ENCODE measurements around the gene ATP2C2.
"Not testable (repeated sequence)": the region's sequence is repeated elsewhere in the genome, so short reads cannot be mapped to it uniquely, and the experiment has no call there.

The ATP2C2 gene, protein sequence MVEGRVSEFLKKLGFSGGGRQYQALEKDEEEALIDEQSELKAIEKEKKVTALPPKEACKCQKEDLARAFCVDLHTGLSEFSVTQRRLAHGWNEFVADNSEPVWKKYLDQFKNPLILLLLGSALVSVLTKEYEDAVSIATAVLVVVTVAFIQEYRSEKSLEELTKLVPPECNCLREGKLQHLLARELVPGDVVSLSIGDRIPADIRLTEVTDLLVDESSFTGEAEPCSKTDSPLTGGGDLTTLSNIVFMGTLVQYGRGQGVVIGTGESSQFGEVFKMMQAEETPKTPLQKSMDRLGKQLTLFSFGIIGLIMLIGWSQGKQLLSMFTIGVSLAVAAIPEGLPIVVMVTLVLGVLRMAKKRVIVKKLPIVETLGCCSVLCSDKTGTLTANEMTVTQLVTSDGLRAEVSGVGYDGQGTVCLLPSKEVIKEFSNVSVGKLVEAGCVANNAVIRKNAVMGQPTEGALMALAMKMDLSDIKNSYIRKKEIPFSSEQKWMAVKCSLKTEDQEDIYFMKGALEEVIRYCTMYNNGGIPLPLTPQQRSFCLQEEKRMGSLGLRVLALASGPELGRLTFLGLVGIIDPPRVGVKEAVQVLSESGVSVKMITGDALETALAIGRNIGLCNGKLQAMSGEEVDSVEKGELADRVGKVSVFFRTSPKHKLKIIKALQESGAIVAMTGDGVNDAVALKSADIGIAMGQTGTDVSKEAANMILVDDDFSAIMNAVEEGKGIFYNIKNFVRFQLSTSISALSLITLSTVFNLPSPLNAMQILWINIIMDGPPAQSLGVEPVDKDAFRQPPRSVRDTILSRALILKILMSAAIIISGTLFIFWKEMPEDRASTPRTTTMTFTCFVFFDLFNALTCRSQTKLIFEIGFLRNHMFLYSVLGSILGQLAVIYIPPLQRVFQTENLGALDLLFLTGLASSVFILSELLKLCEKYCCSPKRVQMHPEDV

DNA sequence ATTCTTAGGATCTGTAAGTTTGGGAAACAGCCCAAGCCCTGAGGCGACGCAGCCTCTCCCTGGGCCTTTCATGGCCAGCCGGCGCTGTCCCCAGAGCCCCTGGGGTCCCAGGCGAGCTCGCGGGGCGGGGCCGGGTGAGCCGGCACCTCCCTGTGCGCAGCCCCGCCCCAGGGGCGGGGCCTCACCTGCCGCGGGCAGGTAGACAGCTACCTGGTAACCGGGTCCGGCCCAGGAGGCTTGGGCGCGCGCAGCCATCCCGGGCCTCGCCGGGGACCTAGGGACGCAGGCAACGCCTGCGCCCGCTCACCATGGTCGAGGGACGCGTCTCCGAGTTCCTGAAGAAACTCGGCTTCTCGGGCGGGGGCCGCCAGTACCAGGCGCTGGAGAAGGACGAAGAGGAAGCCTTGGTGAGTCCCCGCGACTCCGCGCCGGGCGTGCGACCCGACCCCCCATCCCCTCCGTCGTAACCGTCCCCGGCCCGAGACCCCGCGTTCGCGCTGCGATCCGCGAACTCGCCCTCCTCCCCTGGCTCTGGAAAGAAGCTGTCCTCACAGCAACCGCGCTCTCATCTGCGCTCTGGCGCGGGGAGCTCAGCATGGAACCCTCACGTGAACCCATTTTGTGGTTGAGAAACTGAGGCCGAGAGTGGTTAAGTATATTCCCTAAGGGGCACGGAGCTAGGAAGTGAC is at the start of gene ATP2C2:
ATP2C2 (plus strand) TSS at position 231 of the 689 bp plus-strand sequence; CDS start at position 309, 78 bp downstream.
- DNase-seq: no peak

DNA sequence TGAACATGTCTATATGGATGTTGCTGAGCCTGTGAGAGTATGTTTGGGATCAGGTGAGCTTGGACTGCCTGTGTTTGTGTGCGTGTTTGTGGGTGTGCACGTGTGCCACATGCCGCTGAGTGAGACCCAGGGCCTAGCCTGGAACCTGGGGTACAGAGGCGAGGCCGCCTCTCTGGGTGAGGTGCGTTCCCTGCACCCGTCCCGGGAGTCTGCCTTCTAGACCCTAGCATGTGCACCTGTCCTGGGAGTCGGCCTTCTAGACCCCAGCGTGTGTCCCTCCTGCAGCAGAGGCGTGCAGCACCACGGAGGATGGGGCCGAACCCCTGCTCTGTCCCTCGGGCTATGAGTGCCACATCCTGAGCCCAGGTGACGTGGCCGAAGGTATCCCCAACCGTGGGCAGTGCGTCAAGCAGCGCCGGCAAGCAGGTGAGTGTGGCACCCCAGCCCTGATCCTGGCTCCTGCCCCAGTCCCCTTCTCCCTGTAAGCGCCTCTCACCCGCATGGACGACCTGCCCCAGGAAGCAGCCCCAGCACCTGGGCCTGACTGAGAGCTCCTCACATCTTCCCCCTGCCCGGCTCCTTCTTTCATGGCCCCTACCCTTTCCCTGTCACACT is 49.1 kb upstream of the ATP2C2 start:
- no peak for DNase-seq

DNA sequence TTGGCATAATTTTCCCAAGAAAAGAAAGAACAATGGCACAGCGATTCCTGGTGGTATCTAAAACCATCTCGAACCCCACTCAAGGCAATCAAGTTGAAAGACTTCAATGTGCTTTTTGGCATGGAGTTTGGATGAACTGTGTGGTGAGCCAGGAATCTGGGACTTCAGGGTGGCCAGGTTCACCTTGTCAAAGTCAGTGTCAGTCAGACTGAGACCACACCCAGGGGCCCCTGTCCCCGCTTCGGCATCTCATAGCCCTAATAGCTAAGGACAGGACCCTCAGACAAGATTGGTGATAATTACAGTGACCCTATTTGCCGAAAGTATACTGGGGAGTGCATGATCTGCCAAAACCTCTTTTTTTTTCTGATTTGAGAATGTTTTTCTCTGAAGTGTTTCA is 47.8 kb upstream of the ATP2C2 start:
- no peak for DNase-seq

DNA sequence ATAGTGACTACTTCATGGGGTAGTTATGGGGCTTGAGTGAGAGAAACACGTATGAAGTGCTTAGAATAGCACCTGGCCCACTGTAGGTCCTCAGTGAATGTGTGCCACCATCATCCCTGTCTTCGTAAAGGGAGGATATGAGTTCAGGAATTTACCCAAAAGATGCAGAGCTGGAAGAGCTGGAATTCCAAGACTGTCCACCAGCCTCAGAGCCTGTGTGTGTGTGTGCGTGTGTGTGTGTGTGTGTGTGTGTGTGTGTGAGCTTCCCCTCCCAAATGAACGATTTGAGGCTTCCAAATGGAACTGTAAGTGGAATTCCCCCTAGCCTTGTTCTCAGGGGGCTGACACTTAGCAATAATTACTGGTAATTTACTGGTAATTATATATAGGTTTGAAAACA is 46.4 kb upstream of the ATP2C2 start:
- no peak for DNase-seq

DNA sequence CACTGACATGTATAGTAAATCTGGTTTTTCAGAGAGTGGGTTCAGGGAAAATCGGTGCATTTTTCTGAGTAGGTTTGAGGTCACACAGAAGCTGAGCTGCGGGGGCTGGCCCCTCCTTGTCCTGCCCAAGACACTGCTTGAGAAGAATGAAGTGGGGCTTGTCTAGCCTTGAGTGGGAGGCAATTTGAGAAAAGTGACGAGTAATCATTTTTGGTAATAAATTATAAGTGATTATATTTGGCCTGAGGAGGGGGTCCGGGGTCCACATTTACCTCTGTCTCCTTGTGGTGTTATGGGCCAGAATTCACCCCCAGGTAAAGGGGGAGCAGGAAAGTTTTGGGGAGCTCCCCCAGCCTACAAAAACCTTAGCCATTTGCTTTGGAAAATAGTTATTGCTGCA is 45.6 kb upstream of the ATP2C2 start:
- DNase-seq: no peak

DNA sequence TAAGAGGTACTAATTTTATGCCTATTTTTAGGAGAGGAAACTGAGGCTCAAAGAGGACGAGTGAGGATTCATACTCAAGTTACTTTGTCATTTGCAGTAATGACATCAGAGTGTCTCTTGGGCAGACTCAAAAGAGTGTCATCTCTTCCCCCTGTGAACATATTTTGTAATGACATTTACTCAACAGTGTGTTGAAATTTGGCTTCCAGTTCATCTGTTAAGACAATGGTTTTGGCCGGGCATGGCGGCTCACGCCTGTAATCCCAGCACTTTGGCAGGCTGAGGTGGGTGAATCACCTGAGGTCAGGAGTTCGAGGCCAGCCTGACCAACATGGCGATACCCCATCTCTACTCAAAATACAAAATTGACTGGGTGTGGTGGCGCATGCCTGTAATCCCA is 44.7 kb upstream of the ATP2C2 start:
- no peak for DNase-seq

DNA sequence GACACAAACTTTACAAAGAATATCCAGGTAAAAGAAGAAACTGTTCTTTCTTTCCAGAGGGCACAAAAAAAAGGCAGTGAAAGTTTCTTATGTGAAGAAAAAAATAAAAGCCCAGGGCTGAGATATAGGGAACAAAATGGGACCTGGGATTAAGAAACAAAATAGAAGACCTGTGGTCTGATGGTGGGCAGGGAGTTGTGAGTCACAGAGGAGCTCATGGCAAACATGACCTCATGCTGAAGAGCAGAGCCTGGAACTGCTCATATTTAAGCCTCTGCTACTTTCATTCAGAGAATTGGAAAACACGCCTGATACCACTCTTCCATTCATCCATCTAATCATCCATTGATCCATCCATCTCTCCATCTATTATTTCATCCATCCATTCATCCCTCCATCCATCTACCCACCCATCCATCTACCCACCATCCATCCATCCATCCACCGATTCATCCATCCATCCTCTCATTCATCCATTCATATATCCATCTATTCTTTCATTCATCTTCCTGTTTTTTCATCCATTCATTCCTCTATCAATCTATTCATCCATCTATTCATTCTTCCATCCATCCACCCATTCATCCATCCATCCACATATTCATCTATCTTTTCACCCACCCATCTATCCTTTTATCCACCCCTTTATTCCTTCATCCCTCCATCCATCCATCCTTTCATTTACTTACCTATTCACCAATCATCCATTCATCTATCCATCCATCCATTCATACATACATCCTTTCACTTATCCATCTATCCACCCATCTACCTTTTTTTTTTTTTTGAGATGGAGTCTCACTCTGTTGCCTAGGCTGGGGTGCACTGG is 43.7 kb upstream of the ATP2C2 start:
- no peak for DNase-seq

DNA sequence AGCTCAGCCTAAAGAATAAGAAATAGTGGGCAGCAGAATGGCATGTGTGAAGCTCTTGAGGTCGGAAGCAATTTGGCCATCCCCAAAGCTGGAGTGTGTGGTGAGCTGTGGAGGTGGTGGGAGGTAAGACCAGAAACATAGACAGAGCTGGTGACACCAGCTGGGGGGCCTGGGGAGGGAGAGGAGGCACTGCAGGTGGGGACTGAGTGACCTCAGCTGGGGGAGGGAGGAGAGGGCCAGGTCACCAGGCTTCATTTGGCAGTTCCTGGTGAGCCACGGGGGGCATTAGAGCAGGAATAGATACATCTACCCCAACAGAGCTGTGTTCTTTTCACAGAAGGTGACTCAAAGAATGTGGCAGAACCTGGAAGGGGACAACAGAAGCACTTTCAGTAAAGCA is 41.8 kb upstream of the ATP2C2 start:
- DNase-seq: no peak

DNA sequence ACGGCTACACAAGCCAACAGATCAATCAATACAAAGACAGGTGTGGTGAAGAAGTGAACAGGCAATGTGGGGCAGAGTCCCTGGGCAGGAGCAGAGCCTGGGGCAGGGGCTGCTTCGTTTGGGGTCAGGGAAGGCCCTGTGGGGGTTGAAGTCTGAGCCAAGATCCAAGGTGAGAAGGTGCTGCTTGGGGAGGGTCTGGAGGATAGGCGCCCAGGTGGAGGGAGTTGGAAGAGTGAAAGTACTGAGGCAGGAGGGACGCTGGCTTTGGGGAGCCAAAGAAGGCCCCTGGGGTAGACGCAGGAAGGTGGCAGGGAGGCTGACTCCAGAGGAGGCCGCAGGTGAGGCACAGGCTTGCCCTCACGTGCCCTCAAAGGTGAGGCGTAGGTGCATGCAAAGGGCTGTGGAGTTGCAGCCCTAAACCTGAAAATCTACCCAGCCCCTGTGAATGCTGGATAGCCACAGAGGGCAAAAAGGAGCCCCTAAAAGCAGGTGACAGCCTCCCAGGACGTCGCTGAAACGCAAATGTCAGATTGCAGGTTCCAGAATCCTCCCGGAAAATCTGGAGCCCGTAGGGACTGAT is 40.3 kb upstream of the ATP2C2 start:
- no peak for DNase-seq

DNA sequence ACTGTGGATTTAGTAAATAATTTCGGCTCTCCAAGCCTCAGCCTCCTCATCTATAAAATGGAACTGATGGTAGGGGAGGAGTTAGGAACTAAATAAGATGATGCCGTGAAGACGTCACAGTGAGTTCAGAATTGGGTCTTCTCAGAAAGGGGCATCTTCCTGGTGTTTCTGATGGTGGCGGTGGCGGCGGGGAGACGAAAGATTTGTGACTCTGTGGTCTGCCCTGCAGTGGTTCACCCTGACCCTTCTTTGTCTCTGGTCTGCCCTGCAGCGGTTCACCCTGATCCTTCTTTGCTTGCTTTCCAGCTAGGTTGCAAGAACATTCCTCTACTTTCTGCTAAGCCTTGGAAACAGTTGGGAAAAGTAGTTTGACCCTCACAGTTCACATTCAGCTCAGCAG is 39.3 kb upstream of the ATP2C2 start:
- DNase-seq: no peak

DNA sequence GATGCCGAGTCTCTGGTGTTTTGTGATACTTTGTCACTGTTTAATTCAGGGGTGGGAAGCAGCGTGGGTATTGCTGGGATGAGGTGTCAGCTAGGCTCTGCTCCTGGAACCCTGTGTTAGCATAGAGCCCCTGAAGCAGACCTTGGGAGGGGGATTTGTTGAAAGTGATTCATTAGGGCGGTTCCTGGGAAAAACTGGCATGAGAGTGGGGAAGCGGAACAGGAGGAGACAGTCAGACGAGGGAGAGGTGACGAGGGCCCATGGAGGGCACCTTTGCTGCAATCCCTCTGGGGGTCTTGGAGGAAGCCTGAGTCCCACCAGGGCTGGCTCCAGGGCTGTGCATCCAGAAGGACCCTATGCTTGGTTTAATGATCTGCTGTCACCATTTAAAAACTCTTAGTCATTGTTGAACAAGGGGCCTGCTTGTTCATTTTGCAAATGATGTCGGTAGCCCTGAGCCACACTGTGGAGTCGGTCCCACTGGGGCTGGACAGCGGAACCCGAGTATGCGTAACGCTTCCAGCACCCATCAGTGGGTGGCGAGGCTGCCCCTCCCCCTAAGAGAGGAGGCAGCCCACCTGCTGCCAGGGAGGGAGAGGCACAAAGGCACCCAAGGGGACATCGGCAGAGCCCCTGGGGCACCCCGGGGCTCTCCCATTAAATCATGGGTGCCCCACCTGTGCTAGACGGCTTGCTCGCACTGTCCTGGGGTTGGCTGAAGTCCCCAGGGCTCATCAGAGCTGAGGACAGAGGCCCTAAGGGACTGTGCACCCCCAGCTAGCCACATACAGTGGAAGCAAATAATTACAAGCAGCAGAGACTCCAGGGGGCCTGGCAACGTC is 38.3 kb upstream of the ATP2C2 start:
- DNase-seq: no peak

DNA sequence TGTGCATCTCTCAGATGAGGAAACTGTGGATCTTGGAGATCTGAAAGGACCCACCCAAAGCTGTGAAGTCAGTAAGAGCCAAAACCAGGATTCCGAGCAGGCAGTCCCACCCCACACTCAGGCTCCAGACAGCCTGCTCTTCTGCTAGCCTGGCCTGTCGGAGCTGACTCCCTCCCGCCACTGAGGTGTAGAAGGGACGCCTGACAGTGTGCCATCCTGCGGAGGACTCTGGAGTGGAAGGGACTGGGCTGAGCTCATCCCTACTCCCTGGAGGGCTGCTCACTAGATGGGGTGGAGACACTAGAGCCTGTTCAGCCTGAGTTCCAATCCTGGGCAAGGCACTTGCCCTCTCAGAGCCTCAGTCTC is 37.7 kb upstream of the ATP2C2 start:
- DNase-seq: no peak

DNA sequence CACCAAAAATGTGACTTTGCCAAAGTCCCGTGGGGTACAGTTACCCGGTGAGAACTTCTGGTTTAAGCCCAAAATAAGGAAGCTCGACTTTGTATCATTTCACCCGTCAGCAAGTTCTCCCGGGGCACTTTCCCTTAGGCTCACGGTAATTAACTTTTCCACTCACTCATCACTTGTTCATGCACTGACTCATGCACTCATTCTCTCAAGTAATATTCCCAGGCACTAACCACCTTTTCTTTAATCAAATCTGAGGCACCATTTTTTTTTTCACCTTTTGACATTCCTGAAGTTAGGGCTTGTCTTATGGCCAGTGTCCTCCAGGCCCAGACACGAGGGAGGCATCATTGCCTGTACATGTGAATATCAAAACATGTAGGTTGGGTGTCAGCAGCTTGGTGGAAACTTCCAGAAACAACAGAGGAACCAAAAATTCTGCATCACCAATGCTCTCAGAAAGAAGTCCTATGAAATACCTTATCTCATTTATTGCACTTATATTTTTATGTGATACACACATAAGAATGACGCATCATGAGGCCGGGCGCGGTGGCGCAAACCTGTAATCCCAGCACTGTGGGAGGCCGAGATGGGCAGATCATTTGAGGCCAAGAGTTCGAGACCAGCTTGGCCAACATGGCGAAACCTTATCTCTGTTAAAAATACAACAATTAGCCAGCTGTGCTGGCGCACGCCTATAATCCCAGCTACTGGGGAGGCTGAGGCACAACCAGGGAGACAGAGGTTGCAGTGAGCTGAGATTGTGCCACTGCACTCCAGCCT is 36.1 kb upstream of the ATP2C2 start:
- DNase-seq: no peak

DNA sequence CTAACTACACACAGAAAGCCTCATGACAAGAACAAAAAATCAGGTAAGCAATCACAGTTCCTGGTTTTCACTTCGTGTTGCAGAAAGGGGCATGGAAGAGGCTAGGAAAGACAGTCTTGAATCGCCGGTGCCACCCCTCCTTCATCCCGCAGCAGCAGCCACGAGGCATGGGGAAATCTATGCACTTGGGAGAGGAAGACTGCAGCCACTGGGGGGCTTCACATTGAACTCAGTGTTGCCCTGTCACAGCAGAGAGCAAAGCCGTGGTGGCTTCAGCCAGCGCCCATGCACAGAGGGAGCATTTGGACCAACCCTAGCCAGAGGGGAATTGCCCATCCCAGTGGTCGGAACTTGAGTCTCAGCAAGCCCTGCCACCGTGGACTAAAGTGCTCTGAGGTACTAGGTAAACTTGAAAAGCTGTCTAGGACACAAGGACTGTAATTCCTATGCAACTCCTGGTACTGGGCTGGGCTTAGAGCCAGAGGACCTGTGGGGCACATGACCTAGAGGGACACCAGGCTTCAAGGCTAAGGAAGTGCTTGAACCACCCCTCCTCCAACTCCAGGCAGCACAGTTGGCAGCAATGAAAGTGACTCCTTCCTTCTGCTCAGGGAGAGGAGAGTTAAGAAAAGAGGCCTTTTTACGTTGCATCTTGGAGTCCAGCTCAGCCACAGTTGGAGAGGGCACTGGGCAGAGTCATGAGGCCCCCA is 35.2 kb upstream of the ATP2C2 start:
- DNase-seq: no peak

DNA sequence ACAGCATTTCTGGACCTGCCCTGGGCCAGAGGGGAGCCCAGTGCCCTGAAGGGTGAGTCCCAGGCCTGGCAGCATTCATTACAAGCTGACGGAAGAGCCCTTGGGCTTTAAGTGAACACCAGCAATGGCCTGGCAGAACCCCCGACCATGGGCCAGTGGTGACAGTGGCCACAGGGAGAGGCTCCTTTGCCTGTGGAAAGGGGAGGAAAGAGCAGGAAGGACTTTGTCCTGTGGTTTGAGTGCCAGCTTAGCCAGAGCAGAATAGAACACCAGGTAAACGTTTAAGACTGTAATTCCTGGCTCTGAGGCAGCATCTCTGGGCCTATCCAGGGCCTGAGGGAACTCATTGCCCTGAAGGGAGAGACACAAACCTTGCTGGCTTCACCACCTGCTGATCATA is 34.3 kb upstream of the ATP2C2 start:
- no peak for DNase-seq

DNA sequence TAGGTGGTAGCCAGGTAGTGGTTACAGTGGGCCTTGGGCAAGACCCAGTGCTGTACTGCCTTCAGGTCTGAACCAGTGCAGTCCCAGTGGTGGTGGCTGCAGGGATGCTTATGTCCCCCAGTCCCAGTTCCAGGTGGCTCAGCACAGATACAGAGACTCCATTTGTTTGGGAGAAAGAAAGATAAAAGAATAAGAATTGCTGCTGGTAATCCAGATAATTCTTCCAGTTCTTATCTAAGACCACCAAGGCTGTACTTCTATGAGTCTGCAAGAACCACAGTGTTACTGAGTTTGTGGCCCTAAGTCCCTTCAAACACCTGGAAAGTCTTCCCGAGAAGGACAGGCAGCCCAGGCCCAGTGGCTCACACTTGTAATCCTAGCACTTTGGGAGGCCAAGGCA is 33.9 kb upstream of the ATP2C2 start:
- DNase-seq: no peak

DNA sequence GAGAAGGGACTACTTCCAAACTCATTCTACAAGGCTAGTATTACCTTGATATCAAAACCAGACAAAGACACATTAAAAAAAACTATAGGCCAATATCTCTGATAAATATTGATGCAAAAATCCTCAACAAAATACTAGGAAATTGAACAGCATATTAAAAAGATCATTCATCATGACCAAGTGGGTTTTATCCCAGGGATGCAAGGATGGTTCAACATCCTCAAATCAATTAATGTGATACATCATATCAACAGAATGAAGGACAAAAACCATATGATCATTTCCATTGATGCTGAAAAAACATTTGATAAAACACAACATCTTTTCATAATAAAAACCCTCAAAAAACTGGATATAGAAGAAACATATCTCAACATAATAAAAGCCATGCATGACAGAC is 31.1 kb upstream of the ATP2C2 start:
- DNase-seq: not testable (repeated sequence)

DNA sequence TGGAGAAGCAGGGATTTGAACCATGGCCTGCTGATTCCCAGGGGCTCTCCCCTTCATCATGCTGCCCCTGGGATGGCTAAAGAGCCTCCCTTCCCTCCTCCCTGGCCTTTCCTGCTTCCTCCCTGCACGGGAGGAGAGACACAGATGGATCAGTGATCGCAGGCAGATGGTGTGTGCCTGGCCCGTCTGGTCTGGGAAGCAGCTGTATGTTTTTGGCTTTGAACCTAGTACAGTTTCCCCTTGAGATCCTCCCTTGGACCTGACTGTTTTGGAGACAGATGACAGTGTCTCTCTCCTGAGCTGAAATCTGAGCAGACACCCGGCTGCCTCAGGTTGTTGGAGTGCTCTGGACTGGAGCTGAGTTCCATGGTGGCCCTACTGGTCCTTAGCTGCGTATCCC is 29.0 kb upstream of the ATP2C2 start:
- no peak for DNase-seq

DNA sequence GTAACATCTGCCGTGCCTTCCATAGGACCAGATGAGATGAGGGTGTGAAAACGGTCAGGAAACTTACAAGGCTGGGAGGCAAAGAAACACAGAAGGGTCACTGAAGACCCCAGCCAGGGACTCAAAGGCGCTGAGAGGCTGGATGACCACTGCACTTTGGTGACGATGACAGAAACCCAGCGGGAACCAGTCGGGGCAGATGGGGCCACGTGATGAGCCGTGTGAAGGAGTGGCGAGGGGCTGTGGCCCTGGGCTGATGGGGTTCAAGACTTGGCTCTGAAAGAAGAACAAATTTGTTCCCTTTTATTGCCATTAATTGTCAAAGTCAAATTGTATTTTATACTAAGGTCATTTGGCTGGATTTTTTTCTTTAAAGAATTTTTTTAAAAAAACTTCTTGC is 28.6 kb upstream of the ATP2C2 start:
- DNase-seq: no peak

All from activated effector memory CD4-positive, alpha-beta T cell treated with anti-CD3 and anti-CD28 coated beads, Interleukin-2, amount 50 U/mL, for 16 hours (primary cell).